Right lobe of liver (tissue), 6 donors: ENCODE measurements around the gene VNN1. TPM values are rescaled to one million over a fixed set of nuclear protein-coding genes. Genes with fewer than 3 reads are reported as not detected.
A peak's percentile ranks its signal among the peaks of the same experiment; 100 is the strongest.

Experiments used
- ATAC-seq, 4 donors: fragments of 200-7000 bp; cut with Tn5 transposase; one replicate each; pipeline ENCODE4 v1.9.1; 2020; ENCODE audit warnings: mild to moderate bottlenecking in 4 of 4, moderate library complexity in 4 of 4
- DNase-seq, 3 donors: peaks; one replicate each; pipeline ENCODE4 v3.0.0-alpha.2; 2020
- H3K27ac ChIP-seq, 3 donors: fragments of 200-600 bp; one replicate each; pipeline ENCODE4 v1.8.0; 2022
- H3K27me3 ChIP-seq, 2 donors: fragments of 200-600 bp; one replicate each; pipeline ENCODE4 v1.8.0; 2022
- H3K36me3 ChIP-seq, 4 donors: fragments of 200-600 bp; sonication (generic) in 1 of 4; one replicate each; pipeline versions ENCODE4 v1.5.1 to v1.8.0; 2017 to 2022; ENCODE audit warnings: control low read depth in 1 of 4
- H3K4me1 ChIP-seq, 4 donors: fragments of 200-600 bp; sonication (generic) in 1 of 4; one replicate each; pipeline versions ENCODE4 v1.5.1 to v1.8.0; 2017 to 2022; ENCODE audit warnings: control low read depth in 1 of 4
- H3K4me3 ChIP-seq, 3 donors: fragments of 200-600 bp; one replicate each; pipeline ENCODE4 v1.8.0; 2022
- H3K9me3 ChIP-seq, 4 donors: fragments of 200-600 bp; sonication (generic) in 1 of 4; one replicate each; pipeline versions ENCODE4 v1.5.1 to v1.8.0; 2017 to 2022; ENCODE audit warnings: control low read depth in 1 of 4
- POLR2A ChIP-seq: fragments of 450-650 bp; IDR thresholded peaks from one replicate; pipeline ENCODE4 v1.6.1; 2017; ENCODE audit warnings: antibody characterized with exemption, mild to moderate bottlenecking
- WGBS: methylation state at CpG from one replicate; pipeline ENCODE4 v1.1.6; 2018; ENCODE audit warnings: low coverage, low lambda C conversion rate; ENCODE audit not compliant: insufficient coverage; ENCODE audit errors: missing lambda C conversion rate; 5-methylcytosine and 5-hydroxymethylcytosine counted together
- intact Hi-C, 2 donors: fragments of 100-400 bp; cut with DNase I; formaldehyde crosslinking; loops; one replicate each; pipeline versions ENCODE4 v1.11.2 to v1.14.1; 2022
- total RNA-seq, 6 experiments: library from RNA; depleted of rRNA in 2 of 6; stranded (reverse); fragments of >200 nt in 2 of 6; fragmentation: NEBNext Ultra II Directional in 3 of 6; extraction: Animal tissue kit (Norgen Biotek cat#: 25700) in 3 of 6; gene quantifications; one replicate each; pipeline versions ENCODE4 v1.1.0 to v1.2.4, GENCODE V29; 2016 to 2023
- TF ChIP-seq, protein P1 (sequence below), 4 donors: fragments of 200-600 bp in 3 of 4; fragments of 450-650 bp in 1 of 4; IDR thresholded peaks; one replicate each; pipeline versions ENCODE4 v1.5.1 to v1.8.0; 2016 to 2022; ENCODE audit warnings: antibody characterized with exemption in 4 of 4, mild to moderate bottlenecking in 2 of 4
- donor health status: DM: no; HTN: yes; CAD: no.
- donor health status: DM: no; HTN: no; CAD: no.
- donor health status: DM: no; HTN: no; CAD: no.
- donor health status: DM: no; HTN: yes; CAD: no.
- donor health status: DM: no; HTN: yes; CAD: no.

The VNN1 gene
- total RNA-seq, 6 experiments from 2014 or later = 21.6 to 364 (median 96.0) TPM

- 33% methylated on average over 2 of the region's 2 CpGs for WGBS
- peak overlapping the region; percentile 74 to 93 (median 89) for H3K27ac ChIP-seq
- ATAC-seq = no peak
Measured at GRCh38 chr6:132733283-132733682, 19.4 kb upstream of the VNN1 start.

GRCh38 chr6:132731086-132731485, 17.2 kb upstream of the VNN1 start:
- intact Hi-C loops = no loop called here
- no peaks in the 10 kb centered on the region for H3K9me3 ChIP-seq
- peak overlapping the region; percentile 74 to 93 (median 89) for H3K27ac ChIP-seq
- H3K4me1 ChIP-seq = peaks cover 0 to 38% (median 7%) of the 10 kb centered on the region in 4 donors
- peak overlapping the region in 2 of 3 donors; percentile 6 to 21 for H3K4me3 ChIP-seq
- H3K36me3 ChIP-seq = peaks cover 0 to 6% (median 3%) of the 10 kb centered on the region in 4 donors
- no peak for TF ChIP-seq POLR2A
- TF ChIP-seq, protein P1, sequence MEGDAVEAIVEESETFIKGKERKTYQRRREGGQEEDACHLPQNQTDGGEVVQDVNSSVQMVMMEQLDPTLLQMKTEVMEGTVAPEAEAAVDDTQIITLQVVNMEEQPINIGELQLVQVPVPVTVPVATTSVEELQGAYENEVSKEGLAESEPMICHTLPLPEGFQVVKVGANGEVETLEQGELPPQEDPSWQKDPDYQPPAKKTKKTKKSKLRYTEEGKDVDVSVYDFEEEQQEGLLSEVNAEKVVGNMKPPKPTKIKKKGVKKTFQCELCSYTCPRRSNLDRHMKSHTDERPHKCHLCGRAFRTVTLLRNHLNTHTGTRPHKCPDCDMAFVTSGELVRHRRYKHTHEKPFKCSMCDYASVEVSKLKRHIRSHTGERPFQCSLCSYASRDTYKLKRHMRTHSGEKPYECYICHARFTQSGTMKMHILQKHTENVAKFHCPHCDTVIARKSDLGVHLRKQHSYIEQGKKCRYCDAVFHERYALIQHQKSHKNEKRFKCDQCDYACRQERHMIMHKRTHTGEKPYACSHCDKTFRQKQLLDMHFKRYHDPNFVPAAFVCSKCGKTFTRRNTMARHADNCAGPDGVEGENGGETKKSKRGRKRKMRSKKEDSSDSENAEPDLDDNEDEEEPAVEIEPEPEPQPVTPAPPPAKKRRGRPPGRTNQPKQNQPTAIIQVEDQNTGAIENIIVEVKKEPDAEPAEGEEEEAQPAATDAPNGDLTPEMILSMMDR (IDR thresholded peaks at IDR 0.05) = no peak
- DNase-seq (no peak), ATAC-seq (peak in 2 of 4 donors; percentile 9 to 19)
- WGBS = 79% methylated on average over 2 of the region's 2 CpGs
- no peaks in the 10 kb centered on the region for H3K27me3 ChIP-seq

More at GRCh38 chr6:132733283-132733682, 19.4 kb upstream of the VNN1 start:
- Histone ChIP-seq H3K4me1 (peaks cover 0 to 46% (median 11%) of the 10 kb centered on the region in 4 donors), H3K36me3 (no peaks in the 10 kb centered on the region), H3K27me3 (no peaks in the 10 kb centered on the region), H3K4me3 (peak overlapping the region; percentile 21 to 51 (median 49)), H3K9me3 (no peaks in the 10 kb centered on the region)
- no peak for DNase-seq
- TF ChIP-seq, protein P1 (IDR thresholded peaks at IDR 0.05) = no peak
- peak; percentile 28 for TF ChIP-seq POLR2A
- intact Hi-C loops = no loop called here

DNA sequence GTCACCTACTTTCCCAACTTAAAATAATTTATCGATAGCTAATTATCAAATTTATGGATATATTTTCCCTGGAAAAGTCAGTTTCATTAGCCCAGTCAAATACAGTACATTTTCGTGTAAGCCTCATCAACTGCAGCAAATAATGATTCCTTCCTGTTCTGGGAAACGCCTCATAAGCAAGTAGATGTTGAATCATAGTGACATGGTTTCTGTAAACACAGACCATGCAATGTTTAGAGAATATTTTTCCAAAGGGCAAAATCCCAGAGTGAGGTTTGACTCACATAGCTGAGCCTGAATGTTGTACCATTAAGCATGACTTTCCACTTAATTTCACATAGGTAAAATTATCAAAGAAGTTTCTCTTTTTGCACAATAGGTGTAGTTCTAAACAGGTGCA, 16.7 kb upstream of the VNN1 start:
- H3K27ac ChIP-seq = peak overlapping the region; percentile 74 to 93 (median 89)
- TF ChIP-seq POLR2A = peak; percentile 77
- TF ChIP-seq, protein P1 (IDR thresholded peaks at IDR 0.05) = no peak
- H3K9me3 ChIP-seq = no peaks in the 10 kb centered on the region
- H3K4me3 ChIP-seq = peak overlapping the region in 1 of 3 donors; percentile 6
- DNase-seq = no peak
- 18% methylated on average over 3 of the region's 3 CpGs for WGBS
- ATAC-seq = peak; percentile 54 to 78 (median 66)
- H3K4me1 ChIP-seq = peaks cover 0 to 33% (median 5%) of the 10 kb centered on the region in 4 donors
- intact Hi-C loops = no loop called here
- H3K27me3 ChIP-seq = no peaks in the 10 kb centered on the region
- peaks cover 0 to 12% (median 3%) of the 10 kb centered on the region in 4 donors for H3K36me3 ChIP-seq

DNA sequence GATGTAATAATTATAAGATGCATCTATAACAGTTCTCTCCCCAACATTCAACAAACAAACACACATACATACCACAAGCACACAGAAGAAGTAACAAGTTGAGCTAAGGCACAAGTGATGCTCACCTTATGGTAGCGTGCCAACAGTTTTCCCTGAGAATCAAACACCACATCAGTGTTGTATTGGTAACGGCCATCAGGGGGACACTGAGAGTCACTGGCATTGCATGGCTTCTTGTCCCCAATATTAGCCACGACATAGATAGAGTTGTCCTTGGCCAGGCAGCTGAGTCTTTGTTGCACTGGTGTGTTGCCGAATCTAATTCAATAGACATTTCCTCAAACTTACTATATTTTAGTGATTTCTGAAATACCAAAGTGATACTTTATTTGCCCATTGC, 14.8 kb upstream of the VNN1 start:
- peaks cover 0 to 24% (median 7%) of the 10 kb centered on the region in 4 donors for H3K36me3 ChIP-seq
- peaks cover 0 to 26% (median 0%) of the 10 kb centered on the region in 4 donors for H3K4me1 ChIP-seq
- no peak overlapping the region for H3K4me3 ChIP-seq
- DNase-seq (no peak), ATAC-seq (peak in 2 of 4 donors; percentile 5 to 25)
- no peaks in the 10 kb centered on the region for H3K9me3 ChIP-seq
- TF ChIP-seq, protein P1 (IDR thresholded peaks at IDR 0.05) = peak in 3 of 4 donors; percentile 8 to 20 (median 18)
- TF ChIP-seq POLR2A = no peak
- intact Hi-C loops = no loop called here
- WGBS = 52% methylated on average over 4 of the region's 4 CpGs
- H3K27me3 ChIP-seq = no peaks in the 10 kb centered on the region
- no peak overlapping the region for H3K27ac ChIP-seq
